ENCODE results near the gene VMAC. TPM values are rescaled to one million over a fixed set of nuclear protein-coding genes. Genes with fewer than 3 reads are reported as not detected.
A peak's percentile ranks its signal among the peaks of the same experiment; 100 is the strongest.
"Not testable (repeated sequence)": the region's sequence is repeated elsewhere in the genome, so short reads cannot be mapped to it uniquely, and the experiment has no call there.

The VMAC gene, protein sequence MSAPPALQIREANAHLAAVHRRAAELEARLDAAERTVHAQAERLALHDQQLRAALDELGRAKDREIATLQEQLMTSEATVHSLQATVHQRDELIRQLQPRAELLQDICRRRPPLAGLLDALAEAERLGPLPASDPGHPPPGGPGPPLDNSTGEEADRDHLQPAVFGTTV
- 10 to 100 TPM in 1 of 4 donors, 1 to 10 TPM in 3; 2.0 to 10.4 (median 4.6) TPM for total RNA-seq

DNA sequence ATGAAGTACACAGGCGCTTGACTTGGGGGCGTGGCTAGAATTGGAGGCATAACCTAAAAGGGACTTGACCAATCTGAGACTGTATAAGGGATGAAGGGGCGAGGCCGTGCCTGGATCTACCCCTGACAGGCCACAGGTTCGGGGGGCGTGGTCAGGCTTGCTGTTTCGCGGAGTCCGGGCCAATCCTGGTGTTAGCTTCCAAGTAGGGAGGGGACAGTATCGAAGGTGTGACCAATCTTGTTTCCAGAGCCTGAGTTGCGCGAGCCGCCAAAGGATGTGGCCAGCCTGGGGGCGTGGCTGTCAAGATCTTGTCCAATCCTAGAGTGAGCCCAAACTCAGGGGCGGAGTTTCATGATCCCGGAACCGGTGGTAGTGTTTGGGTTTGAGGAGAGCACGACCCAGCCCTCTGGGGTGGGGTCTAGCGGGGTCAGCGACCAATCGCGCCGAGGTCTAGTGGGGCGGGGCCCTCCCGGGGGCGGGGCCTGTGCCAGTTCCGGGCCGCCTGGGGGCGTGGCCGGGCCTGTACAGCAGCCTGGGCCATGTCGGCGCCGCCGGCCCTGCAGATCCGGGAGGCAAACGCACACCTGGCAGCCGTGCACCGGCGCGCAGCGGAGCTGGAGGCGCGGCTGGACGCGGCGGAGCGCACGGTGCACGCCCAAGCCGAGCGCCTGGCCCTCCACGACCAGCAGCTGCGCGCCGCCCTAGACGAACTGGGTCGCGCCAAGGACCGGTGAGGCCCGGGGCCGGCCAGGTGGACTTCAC is at the start of gene VMAC:
Gene VMAC, plus strand, starts transcription at position 521 of the 762 bp plus-strand sequence. Its CDS starts 19 bp downstream, at position 540.
- TF ChIP-seq, protein P1, sequence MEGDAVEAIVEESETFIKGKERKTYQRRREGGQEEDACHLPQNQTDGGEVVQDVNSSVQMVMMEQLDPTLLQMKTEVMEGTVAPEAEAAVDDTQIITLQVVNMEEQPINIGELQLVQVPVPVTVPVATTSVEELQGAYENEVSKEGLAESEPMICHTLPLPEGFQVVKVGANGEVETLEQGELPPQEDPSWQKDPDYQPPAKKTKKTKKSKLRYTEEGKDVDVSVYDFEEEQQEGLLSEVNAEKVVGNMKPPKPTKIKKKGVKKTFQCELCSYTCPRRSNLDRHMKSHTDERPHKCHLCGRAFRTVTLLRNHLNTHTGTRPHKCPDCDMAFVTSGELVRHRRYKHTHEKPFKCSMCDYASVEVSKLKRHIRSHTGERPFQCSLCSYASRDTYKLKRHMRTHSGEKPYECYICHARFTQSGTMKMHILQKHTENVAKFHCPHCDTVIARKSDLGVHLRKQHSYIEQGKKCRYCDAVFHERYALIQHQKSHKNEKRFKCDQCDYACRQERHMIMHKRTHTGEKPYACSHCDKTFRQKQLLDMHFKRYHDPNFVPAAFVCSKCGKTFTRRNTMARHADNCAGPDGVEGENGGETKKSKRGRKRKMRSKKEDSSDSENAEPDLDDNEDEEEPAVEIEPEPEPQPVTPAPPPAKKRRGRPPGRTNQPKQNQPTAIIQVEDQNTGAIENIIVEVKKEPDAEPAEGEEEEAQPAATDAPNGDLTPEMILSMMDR (IDR thresholded peaks at IDR 0.05): no peak

DNA sequence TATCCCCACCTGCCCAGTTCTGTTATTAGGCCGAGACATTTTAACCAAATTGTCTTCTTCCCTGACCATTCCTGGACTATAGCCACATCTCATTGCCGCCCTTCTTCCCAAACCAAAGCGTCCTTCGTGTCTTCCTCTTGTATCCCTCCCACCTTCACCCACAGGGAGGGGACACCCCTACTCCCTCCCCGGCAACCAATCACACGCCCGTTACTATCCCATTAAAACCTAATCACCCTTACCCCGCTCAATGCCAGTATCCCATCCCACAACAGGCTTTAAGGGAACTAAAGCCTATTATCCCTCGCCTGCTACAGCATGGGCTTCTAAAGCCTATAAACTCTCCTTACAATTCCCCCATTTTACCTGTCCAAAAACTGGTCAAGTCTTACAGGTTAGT is 49.5 kb upstream of the VMAC start:
- ATAC-seq (ENCODE audit: low FRiP score); DNase-seq (ENCODE audit: low spot score): not testable (repeated sequence)

More for the DNA sequence above, at the start of gene VMAC:
- ATAC-seq (ENCODE audit: low FRiP score) (peak; percentile 90), DNase-seq (ENCODE audit: low spot score) (peak; percentile 100)

DNA sequence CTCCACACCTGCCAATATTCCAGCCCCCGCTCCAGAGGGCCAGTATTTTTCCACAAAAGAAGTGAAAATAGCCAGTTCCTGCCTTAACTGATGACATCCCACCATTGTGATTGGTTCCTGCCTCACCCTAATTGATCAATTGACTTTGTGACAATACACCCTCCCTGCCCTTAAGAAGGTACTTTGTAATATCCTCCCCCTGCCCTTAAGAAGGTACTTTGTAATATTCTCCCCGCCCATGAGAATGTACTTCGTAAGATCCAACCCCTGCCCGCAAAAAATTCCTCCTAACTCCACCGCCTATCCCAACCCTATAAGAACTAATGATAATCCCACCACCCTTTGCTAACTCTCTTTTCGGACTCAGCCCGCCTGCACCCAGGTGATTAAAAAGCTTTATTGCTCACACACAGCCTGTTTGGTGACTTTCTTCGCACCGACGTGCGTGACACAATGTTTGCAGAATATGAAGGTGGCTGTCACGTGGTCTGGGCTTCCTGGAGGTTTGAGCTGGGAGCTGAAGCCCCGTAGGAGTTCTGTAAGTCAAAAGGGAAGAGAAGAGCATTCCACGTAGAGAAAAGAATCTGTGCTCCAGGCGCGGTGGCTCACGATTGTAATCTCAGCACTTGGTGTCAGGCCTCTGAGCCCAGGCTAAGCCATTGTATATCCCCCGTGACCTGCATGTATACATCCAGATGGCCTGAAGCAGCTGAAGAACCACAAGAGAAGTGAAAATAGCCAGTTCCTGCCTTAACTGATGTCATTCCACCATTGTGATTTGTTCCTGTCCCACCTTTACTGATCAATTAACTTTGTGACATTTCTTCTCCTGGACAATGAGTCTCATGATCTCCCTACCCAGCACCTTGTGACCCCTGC is 47.2 kb upstream of the VMAC start:
- TF ChIP-seq, protein P1 (IDR thresholded peaks at IDR 0.05): no peak
- DNase-seq (ENCODE audit: low spot score) (no peak), ATAC-seq (ENCODE audit: low FRiP score) (no peak)

DNA sequence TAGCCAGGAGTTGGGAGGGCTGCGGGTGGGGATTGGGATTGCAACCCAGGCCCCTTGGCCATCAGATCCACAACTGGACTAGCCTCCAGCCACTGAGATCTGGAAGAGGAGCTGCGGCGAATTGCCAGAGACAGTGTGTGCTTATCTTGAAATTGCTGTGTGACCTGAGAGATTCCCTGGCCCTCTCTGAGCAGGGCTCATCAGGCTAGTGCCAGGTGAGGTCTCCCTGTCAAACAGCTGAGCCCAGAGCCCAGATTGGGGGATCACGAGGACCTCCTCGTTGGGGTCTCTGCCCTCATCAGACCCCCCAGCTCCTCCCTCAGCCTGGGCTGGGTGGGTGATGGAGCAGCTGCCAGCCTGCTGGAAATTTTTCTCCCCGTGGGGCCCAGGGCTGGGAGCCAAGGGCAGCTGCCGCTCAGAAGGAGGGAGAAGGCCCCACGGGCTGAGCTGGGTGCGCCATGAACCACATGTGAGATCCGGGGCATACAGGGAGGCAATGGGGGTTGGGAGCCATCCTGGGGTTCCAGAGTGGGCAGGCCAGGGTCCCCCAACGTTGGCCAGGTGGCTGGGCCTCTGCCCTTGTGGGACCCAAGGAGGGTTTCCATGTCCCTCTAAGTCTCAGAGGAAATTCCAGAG is 41.5 kb upstream of the VMAC start:
- no peak for DNase-seq (ENCODE audit: low spot score)
- TF ChIP-seq, protein P1 (IDR thresholded peaks at IDR 0.05): no peak
- no peak for ATAC-seq (ENCODE audit: low FRiP score)

DNA sequence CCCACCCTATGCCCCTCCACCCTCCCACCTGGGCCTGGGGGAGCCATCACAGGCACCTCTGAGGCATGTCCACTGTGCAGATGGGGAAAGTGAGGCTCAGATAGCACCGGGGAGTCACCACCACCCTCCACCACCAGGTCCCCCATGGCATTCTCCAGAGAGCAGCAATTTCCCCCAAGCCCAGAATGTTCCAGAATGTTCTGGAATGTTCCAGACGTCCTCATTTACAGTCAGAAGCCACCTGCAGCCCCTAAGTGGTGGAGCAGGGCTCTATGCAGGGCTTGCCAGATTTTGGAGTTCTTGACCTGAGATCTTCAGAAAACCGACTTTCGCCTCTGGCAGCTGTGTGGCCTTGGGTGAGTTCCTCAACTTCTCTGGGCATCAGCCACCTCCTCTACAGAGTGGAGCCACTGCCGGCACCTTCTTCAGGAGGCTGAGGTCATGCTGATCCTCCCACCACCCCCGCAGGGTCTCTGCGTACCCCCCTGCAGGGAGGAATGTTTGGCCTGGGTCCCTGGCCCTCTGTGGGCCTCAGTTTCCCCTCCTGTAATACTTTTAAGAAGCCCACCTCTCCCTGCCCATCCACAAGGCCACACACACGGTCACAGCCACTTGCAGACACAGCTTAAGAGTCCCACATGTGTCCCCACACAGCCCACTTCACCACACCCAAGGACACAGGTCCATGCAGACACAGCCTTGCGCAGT is 40.5 kb upstream of the VMAC start:
- TF ChIP-seq, protein P1 (IDR thresholded peaks at IDR 0.05): no peak
- DNase-seq (ENCODE audit: low spot score) (no peak), ATAC-seq (ENCODE audit: low FRiP score) (no peak)

DNA sequence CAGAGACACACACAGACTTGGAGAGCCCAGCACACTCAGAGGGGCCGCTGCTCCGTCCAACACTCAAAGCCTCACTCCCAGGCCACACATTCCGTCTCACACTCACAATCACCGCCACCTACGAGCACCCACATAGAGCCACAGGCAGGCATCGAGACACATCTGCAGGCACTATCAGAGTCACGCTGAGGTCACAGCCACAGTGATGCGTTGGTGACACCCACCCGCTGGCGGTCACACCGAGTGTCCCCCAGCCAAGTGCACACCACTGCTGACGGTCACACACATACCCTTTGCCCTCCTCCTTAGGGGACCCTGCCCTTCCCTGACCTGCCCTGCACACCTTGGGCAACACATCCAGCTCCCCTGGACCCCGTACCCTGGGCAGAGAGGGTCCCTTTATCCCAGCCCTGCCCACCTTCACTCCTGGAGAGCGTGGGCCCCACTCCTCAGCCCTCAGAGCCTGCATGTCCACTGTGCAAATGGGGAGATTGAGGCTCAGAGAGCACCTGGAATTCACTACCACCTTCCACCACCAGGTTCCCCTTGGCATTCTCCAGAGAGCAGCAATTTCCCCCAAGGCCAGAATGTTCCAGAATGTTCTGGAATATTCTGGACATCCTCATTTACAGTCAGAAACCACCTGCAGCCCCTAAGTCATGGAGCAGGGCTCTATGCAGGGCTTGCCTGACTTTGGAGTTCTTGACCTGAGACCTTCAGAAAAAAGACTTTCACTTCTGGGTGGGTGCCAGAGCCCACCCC is 39.8 kb upstream of the VMAC start:
- TF ChIP-seq, protein P1 (IDR thresholded peaks at IDR 0.05): no peak
- no peak for ATAC-seq (ENCODE audit: low FRiP score)
- DNase-seq (ENCODE audit: low spot score): no peak
